Gastroesophageal sphincter (tissue), 3 donors: Measurements from ENCODE around the gene CELA2A.

Experiments used
- EP300 ChIP-seq: sonication (generic); formaldehyde crosslinking; IDR thresholded peaks from one replicate; pipeline ENCODE4 v1.6.1; 2017; ENCODE audit warnings: antibody characterized with exemption, mild to moderate bottlenecking
- POLR2A ChIP-seq, 2 donors: fragments of 450-650 bp; IDR thresholded peaks; one replicate each; pipeline ENCODE4 v1.6.1; 2017; ENCODE audit warnings: antibody characterized with exemption in 2 of 2, mild to moderate bottlenecking in 2 of 2, moderate library complexity in 1 of 2
- TF ChIP-seq, protein P1 (sequence below), 4 experiments: fragments of 200-600 bp in 2 of 4; fragments of 450-650 bp in 2 of 4; sonication (generic) in 1 of 4; IDR thresholded peaks; one replicate each; pipeline ENCODE4 v1.5.1; 2017 to 2019; ENCODE audit warnings: antibody characterized with exemption in 4 of 4, mild to moderate bottlenecking in 2 of 4, moderate library complexity in 2 of 4

DNA sequence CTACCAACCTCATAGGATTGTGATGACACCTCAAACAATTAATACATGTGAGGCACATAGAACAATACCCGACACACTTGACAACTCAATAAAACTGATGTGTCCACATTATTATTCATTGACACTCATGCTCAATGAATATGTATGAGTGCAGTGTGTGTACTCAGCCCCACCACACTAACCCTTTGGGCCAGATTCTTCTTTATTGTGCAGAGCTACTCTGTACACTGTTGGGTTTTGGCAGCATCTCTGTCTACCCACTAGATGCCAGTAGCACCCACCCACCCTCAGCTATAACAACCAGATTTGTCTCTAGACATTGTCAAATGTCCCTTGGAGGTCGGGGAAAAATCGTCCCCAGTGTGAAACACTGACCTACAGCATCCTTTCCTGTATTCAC, 57.4 kb downstream of the CELA2A start:
- TF ChIP-seq POLR2A (IDR thresholded peaks at IDR 0.05) (no peak), EP300 (no peak)
- TF ChIP-seq, protein P1, sequence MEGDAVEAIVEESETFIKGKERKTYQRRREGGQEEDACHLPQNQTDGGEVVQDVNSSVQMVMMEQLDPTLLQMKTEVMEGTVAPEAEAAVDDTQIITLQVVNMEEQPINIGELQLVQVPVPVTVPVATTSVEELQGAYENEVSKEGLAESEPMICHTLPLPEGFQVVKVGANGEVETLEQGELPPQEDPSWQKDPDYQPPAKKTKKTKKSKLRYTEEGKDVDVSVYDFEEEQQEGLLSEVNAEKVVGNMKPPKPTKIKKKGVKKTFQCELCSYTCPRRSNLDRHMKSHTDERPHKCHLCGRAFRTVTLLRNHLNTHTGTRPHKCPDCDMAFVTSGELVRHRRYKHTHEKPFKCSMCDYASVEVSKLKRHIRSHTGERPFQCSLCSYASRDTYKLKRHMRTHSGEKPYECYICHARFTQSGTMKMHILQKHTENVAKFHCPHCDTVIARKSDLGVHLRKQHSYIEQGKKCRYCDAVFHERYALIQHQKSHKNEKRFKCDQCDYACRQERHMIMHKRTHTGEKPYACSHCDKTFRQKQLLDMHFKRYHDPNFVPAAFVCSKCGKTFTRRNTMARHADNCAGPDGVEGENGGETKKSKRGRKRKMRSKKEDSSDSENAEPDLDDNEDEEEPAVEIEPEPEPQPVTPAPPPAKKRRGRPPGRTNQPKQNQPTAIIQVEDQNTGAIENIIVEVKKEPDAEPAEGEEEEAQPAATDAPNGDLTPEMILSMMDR (IDR thresholded peaks at IDR 0.05): no peak
